ENCODE data around the gene THRB. TPM values are rescaled to one million over a fixed set of nuclear protein-coding genes. Genes with fewer than 3 reads are reported as not detected.

Gene THRB
- total RNA-seq, 1 experiment from 2014 or later: 9.7 TPM

GRCh38 chr3:24433838-24434591, 60.6 kb downstream of the THRB start:
- TF ChIP-seq EZH2 (IDR thresholded peaks at IDR 0.05; ENCODE audit: low read depth): no peak
- TF ChIP-seq, protein P1, sequence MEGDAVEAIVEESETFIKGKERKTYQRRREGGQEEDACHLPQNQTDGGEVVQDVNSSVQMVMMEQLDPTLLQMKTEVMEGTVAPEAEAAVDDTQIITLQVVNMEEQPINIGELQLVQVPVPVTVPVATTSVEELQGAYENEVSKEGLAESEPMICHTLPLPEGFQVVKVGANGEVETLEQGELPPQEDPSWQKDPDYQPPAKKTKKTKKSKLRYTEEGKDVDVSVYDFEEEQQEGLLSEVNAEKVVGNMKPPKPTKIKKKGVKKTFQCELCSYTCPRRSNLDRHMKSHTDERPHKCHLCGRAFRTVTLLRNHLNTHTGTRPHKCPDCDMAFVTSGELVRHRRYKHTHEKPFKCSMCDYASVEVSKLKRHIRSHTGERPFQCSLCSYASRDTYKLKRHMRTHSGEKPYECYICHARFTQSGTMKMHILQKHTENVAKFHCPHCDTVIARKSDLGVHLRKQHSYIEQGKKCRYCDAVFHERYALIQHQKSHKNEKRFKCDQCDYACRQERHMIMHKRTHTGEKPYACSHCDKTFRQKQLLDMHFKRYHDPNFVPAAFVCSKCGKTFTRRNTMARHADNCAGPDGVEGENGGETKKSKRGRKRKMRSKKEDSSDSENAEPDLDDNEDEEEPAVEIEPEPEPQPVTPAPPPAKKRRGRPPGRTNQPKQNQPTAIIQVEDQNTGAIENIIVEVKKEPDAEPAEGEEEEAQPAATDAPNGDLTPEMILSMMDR (conservative IDR thresholded peaks at IDR 0.05): no peak
- DNase-seq: no peak
- H3F3A ChIP-seq (ENCODE audit: insufficient read depth, low read depth): no peaks in the 10 kb centered on the region
- CTCF ChIA-PET: interaction anchor here (0.7 kb wide), 1 partner anchor 444 kb away, joined by 3 read pairs; no protein-coding TSS in a partner anchor
- no peaks in the 10 kb centered on the region for H3K9me2 ChIP-seq (ENCODE audit: insufficient read depth)
- no peaks in the 10 kb centered on the region for H3K36me3 ChIP-seq (ENCODE audit: low read depth)
- POLR2A ChIA-PET (ENCODE audit: unreplicated experiment): no interaction called here
- no peaks in the 10 kb centered on the region for H3K4me1 ChIP-seq (replicated peaks; ENCODE audit: insufficient read depth)
- H3K27ac ChIP-seq: no peak overlapping the region
- no peak overlapping the region for H2AFZ ChIP-seq
- BruUV-seq (replicated peaks): no TSS peak
- no peaks in the 10 kb centered on the region for H3K27me3 ChIP-seq (ENCODE audit: insufficient read depth, low read depth)
- intact Hi-C loops (cut with micrococcal nuclease; ENCODE audit: unreplicated experiment): no loop called here
- no peaks in the 10 kb centered on the region for H3K79me2 ChIP-seq (ENCODE audit: low read depth)
- H3K4me3 ChIP-seq: no peak overlapping the region
- no peaks in the 10 kb centered on the region for H4K20me1 ChIP-seq (ENCODE audit: insufficient read depth)
- no peaks in the 10 kb centered on the region for H3K9me3 ChIP-seq (ENCODE audit: insufficient read depth, low read depth)
- no peak overlapping the region for H3K4me2 ChIP-seq

GRCh38 chr3:24432989-24433388, 61.7 kb downstream of the THRB start:
- no peaks in the 10 kb centered on the region for H3K4me1 ChIP-seq (replicated peaks; ENCODE audit: insufficient read depth)
- ChIA-PET CTCF (interaction anchor here (0.7 kb wide), 1 partner anchor 443 kb away, joined by 3 read pairs; no protein-coding TSS in a partner anchor), POLR2A (ENCODE audit: unreplicated experiment) (no interaction called here)
- H3K36me3 ChIP-seq (ENCODE audit: low read depth): no peaks in the 10 kb centered on the region
- H3F3A ChIP-seq (ENCODE audit: insufficient read depth, low read depth): no peaks in the 10 kb centered on the region
- H3K4me2 ChIP-seq: no peak overlapping the region
- no peaks in the 10 kb centered on the region for H4K20me1 ChIP-seq (ENCODE audit: insufficient read depth)
- no peaks in the 10 kb centered on the region for H3K9me2 ChIP-seq (ENCODE audit: insufficient read depth)
- TF ChIP-seq, protein P1 (conservative IDR thresholded peaks at IDR 0.05): no peak
- no peak for TF ChIP-seq EZH2 (IDR thresholded peaks at IDR 0.05; ENCODE audit: low read depth)
- no peak for DNase-seq
- H3K27ac ChIP-seq: no peak overlapping the region
- H3K27me3 ChIP-seq (ENCODE audit: insufficient read depth, low read depth): no peaks in the 10 kb centered on the region
- no peaks in the 10 kb centered on the region for H3K79me2 ChIP-seq (ENCODE audit: low read depth)
- no TSS peak for BruUV-seq (replicated peaks)
- H2AFZ ChIP-seq: no peak overlapping the region
- H3K4me3 ChIP-seq: no peak overlapping the region
- intact Hi-C loops (cut with micrococcal nuclease; ENCODE audit: unreplicated experiment): no loop called here
- H3K9me3 ChIP-seq (ENCODE audit: insufficient read depth, low read depth): no peaks in the 10 kb centered on the region

DNA sequence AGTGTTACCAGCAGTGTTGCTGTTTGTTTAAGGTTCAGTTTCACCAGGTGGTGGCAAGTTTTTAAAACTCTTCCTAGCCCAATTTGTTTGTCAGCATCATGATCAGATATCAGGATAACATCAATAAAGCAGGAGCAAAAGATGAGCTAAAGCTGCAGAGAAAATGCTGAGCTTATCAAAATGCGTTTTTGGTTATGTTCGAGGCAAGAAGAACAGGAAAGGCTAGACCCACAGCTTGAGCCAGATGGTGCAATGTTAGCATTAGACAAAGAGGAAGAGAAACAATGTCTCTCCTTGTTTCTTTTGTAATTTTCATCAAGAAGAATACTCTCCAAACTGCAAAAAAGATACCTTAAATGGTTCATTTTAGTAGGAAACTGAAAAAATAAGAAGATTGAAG, 66.2 kb downstream of the THRB start:
- POLR2A ChIA-PET (ENCODE audit: unreplicated experiment): no interaction called here
- CTCF ChIA-PET: no interaction called here
- H3K4me2 ChIP-seq: no peak overlapping the region

More for the DNA sequence above, 66.2 kb downstream of the THRB start:
- Histone ChIP-seq H3K4me1 (replicated peaks; ENCODE audit: insufficient read depth) (no peaks in the 10 kb centered on the region), H3K9me3 (ENCODE audit: insufficient read depth, low read depth) (no peaks in the 10 kb centered on the region), H3F3A (ENCODE audit: insufficient read depth, low read depth) (no peaks in the 10 kb centered on the region; the same call in 1 of the 2 replicates), H2AFZ (no peak overlapping the region), H3K9me2 (ENCODE audit: insufficient read depth) (no peaks in the 10 kb centered on the region), H3K79me2 (ENCODE audit: low read depth) (no peaks in the 10 kb centered on the region), H4K20me1 (ENCODE audit: insufficient read depth) (no peaks in the 10 kb centered on the region), H3K36me3 (ENCODE audit: low read depth) (no peaks in the 10 kb centered on the region), H3K27me3 (ENCODE audit: insufficient read depth, low read depth) (no peaks in the 10 kb centered on the region), H3K4me3 (no peak overlapping the region), H3K27ac (no peak overlapping the region)
- BruUV-seq (replicated peaks): no TSS peak
- DNase-seq: no peak
- intact Hi-C loops (cut with micrococcal nuclease; ENCODE audit: unreplicated experiment): no loop called here
- TF ChIP-seq, protein P1 (conservative IDR thresholded peaks at IDR 0.05): no peak
- TF ChIP-seq EZH2 (IDR thresholded peaks at IDR 0.05; ENCODE audit: low read depth): no peak
